ENCODE measurements around the gene FTCD.
"Not testable (repeated sequence)": the region's sequence is repeated elsewhere in the genome, so short reads cannot be mapped to it uniquely, and the experiment has no call there.

The FTCD gene

GRCh38 chr21:46151261-46151988, 4.0 kb downstream of the FTCD start:
- DNase-seq = peak; percentile 14

DNA sequence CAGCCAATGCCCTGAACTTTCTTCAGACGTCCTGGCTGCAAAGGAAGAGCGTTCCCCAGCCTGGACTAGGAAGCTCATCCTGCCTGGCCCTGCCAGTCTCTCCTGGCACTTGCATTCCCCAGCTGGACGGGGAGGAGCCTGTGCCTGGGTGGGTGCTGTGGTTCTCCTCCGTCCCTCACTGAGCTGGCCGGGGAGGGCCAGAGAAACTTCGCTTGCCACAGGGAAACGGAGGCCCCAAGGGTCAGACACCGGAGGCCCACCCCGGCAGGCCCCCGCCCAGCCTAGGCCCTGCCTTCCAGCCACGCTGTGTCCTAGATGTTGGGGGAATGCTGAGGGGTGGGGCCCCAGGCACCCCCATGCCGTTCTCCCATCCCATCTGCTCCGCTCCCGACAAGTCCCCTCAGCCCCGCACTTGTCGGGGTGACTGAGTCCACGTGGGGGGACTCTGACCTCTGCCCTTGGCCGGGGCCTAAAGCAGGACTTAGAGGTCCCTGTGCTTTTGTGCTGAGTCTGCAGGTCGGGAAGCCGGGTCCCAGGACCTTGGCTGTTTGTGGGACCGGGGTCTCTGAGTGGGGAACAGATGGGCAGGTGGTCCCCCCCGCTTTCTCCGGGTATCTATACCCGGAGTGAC, 4.8 kb downstream of the FTCD start:
- DNase-seq = no peak

- no peak for DNase-seq
Observed at GRCh38 chr21:46150073-46150472, 5.3 kb downstream of the FTCD start.

GRCh38 chr21:46149205-46149901, 6.0 kb downstream of the FTCD start:
- no peak for DNase-seq

DNA sequence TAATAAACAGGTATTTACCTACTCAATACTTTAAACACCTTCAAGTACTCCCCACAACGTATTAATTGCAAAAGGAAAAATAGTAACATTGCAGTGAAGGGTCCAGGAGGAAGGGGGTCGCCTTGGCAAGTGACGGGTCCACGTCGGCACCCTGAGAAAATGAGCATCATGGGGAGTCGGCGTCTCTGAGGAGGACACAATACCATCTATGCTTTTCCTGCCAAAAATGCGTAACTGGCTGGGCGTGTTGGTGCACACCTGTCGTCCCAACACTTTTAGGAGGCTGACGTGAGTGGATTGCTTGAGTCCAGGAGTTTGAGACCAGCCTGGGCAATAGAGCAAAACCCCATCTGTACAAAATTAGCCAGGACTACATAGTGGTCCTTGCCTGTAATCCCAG, 7.3 kb downstream of the FTCD start:
- DNase-seq = no peak

DNA sequence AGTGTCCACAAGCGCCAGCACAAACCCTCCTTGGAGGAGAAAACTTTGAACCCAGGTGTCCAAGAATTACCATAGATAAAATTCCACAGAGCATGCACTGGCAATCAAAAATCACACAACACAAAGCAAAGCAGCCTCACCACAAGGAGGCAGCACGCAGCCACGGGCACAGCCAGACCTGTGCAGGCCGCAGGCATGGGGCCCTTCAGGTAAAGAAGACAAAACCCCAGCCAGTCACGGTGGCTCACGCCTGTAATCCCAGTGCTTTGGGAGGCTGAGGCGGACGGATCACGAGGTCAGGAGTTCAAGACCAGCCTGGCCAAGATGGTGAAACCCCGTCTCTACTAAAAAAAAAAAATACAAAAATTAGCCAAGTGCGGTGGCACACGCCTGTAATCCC, 8.0 kb downstream of the FTCD start:
- peak; percentile 49 for DNase-seq

DNA sequence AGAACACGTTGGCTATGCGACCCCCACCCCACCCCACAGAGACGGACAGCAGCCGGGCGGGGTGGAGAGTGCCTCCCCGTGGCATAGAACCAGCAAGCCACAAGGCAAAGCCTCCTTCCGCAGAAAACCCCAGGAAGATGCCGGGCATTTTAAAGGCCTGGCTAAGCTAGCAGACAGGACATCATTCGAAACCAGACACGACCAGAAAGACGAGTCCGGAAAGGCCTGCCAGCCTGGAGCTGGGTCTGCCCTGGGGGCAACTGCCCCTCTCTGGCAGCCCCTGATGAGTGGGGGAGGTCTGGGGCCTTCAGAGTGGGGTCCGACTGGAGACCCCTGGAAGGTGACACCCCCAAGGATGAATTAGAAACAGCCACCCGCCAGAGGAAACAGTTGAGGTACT, 8.5 kb downstream of the FTCD start:
- DNase-seq = no peak

DNA sequence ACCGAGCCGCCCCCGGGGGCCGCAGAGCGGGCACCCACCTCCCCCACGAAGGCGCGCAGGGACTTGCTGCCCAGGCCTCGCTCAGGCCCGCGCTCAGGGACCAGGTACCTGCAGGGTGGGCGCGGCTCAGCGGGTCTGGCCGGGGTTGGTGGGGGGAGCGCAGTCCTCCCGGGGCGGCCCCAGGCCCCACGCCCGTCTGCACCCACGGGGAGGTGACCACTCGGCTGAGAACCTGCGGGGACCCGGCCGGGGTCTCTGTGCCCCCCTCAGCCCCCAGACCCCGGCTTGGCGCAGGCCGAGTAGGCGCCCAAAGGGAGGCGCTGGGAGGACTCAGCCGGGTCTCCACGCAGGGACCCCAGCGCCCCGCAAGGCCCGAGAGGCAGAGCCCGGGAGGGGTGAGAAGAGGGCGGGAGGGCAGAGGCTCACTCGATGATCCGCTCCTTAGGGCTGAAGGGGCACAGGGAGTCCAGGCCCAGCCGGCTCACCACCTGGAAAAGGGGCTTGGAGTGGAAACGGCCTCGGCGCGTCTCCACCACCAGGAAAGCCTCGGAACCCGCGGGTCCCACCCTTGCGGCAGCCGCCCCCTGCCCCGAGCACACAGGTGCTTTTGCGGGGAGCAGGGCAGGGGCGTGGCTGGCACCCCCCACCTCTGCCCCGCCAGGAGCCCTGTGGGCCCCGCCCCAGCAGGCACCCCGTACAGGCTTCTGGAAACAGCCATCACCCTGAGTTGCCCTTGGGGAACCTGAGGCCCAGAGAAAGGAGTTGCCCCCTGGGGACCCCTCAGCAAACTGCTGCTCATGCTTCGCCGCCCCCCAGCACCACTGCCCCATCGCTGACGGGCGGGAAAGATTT, 9.3 kb downstream of the FTCD start:
- no peak for DNase-seq

DNA sequence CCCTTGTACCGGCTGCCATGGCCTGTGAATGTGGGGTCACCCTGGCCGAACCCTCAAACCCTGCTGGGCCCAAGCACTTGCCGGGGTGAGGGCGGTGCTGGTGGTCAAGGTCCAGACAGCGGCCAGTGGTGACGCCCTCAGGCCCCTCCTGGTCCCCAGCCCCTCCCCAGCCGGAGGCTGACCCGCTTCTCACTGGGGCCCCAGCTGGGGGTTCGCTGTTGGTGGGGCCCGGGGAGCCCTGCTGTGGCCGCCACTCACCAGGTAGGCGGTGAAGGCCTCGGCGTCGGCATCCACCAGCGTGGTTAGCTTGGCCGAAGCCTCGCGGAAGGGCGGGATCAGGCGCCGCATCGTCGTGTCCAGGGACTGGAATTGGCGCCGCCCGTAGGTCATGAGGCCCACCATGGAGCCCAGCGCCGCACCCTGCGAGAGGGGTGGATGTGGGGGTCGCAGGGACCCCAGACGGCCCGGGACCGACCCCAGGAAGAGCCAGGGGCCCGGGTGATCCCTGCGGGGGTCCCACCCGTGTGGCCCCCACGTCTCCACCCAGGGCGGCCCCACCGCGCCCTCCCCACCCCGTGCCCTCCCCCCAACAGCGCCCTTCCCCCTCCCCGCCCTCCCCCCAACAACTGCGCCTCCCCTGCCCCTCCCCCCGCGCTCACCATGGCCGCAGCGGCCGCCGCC, 10.1 kb downstream of the FTCD start:
- DNase-seq = no peak

DNA sequence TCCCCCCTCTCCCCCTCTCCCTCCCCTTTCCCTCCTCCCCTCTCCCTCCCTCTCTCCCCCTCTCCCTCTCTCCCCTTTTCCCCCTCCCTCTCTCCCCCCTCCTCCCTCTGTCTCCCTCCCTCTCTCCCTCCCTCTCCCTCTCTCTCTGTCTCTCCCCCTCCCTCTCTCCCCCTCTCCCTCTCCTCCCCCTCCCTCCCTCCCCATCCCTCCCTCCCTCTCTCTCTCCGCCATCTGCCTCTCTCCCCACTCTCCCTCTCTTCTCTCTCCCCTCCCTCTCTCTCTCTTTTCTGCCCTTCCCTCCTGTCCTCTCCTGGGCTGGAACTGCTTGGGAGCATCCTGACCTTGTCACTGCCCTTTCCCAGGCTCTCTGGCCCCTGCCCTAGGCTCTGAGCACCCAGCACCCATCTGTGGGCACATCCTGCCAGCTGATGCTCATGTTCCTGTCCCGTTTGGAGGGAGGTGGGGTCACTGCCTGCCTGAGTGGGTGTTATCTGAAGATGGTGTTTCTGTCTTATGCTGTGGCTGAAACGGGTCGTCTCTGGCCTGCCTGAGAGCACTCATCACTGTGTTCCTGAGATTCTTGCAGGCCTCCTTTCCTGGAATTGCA, 10.8 kb downstream of the FTCD start:
- no peak for DNase-seq

- no peak for DNase-seq
Observed at GRCh38 chr21:46142582-46143473, 12.6 kb downstream of the FTCD start.

DNA sequence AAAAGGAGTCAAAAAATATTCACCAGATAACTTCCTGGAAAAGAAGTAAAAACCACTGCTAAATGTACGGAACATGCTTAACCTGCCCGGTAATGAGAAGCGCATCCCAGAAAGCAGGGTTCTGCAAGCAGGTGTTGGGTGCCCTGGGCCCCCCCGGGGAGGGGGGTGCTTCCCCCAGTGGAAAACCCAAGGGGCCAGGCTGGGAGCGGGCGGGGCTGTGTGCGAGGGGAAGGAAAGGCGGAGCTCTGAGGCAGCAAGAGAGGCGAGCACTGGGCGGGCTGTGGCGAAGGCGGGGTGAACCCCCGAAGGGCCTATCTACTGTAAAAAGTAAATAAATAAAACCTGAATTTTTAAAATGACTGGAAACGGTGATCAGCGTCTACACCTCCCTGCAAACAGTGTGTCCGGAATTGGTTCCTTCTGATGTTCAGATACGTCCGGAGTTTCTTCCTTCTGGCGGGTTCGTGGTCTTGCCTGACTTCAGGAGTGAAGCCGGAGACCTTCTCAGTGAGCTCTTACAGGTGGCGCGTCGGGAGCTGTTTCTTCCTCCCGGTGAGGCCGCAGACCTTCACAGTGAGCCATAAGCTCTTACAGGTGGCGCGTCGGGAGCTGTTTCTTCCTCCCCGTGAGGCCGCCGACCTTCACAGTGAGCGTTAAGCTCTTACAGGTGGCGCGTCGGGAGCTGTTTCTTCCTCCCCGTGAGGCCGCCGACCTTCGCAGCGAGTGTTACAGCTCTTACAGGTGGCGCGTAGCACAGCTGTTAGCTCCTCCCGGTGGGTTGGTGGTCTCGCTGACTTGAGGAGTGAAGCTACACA, 13.4 kb downstream of the FTCD start:
- DNase-seq = no peak

DNA sequence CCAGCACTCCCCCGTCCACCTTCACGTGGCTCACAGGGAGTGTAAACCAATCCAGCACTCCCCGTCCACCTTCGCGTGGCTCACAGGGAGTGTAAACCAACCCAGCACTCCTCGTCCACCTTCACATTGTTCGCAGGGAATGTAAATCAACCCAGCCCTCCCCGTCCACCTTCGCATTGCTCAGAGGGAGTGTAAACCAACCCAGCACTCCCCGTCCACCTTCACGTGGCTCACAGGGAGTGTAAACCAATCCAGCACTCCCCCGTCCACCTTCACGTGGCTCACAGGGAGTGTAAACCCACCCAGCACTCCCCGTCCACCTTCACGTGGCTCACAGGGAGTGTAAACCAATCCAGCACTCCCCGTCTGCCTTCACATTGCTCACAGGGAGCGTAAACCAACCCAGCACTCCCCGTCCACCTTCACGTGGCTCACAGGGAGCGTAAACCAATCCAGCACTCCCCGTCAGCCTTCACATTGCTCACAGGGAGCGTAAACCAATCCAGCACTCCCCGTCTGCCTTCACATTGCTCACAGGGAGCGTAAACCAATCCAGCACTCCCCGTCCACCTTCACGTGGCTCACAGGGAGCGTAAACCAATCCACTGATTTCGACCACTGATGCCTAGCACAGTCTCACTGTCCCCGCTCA, 14.9 kb downstream of the FTCD start:
- not testable (repeated sequence) for DNase-seq

DNA sequence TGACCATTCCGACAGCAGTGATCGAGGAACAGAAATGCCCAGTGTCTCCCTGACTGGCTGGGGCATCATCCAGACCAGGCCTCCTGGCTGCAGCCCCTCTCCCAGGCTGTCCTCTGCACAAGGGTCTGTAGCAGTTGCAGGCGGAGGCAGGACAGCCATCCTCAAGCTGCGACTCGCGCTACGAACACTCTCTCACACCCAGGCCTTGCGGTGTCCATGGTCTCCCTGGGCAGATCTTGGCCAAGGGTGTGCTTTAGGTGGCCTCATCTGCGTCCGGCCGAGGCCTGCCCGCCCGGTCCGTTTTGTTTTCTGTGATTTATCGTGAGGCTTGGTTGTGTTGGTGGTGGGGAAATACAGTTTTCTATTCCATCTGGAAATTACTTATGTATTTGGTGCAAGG, 15.7 kb downstream of the FTCD start:
- DNase-seq = no peak

DNA sequence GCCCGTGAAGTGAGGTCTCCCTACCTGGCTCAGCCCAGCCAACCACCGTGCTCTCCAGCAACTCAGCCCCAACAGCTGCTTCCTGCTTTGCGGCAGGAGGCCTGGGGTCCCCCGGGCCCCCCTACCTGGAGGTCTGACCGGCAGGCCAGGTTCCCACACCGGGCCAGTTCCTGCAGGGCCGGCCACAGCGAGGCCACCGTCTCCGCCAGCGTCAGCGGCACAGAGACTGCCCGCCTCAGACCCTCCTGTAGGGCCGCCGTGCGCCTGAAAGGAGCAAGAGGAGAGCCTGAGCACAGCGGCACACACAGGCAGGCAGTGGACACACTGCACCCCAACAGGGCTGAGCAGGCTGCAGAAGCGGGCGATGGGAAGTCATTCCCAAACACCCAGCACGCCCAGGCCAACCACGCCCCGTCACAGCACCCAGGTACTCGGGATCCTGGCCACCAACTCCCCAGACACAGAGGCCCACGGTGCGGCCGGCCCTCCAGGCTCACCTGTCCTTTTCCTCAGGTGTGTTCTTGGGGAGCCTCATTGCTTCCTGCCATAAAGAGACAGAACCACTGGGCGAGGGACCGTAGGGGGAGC, 16.9 kb downstream of the FTCD start:
- DNase-seq = no peak

DNA sequence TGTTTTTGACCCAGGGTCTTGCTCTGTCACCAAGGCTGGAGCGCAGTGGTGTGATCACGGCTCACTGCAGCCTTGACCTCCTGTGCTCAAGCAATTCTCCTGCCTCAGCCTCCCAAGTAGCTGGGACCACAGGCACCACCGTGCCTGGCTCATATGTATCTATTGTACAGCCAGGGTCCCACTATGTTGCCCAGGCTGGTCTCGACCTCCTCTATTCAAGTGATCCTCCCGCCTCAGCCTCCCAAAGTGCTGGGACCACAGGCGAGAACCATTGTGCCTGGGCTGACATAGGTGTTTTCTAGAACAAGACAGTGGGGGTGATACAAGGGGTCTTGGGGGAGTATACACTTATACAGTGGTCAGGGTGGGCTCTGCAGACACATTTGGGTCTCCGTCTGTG, 17.5 kb downstream of the FTCD start:
- DNase-seq = no peak

- no peak for DNase-seq
Observed at GRCh38 chr21:46136739-46137349, 18.5 kb downstream of the FTCD start.

DNA sequence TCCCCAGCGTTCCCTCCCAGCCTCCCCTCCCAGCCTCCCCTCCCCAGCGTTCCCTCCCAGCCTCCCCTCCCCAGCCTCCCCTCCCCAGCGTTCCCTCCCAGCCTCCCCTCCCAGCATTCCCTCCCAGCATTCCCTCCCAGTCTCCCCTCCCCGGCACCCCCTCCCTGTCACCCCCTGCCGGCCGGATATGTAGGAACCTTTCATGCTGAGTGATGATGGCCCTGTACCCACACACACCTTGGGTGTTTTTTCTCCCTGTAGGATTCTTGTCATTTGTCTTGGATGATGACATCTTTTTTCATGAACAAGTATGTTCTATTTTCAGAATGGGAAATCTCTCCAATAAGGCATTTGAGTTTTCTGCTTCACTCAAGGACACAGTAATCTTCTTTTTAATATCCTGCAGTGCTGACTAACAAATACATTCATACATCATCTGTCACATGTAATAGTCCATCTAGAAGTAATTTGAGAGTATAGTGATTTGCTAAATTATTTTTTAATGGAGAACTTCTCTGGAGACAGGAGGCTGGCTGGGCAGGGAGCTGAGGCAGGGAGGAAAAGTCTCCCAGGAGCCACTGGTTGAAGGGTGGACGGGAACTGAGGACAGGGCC, 19.5 kb downstream of the FTCD start:
- DNase-seq = no peak
